ENCODE results near the gene EPB41L1. TPM values are rescaled to one million over a fixed set of nuclear protein-coding genes. Genes with fewer than 3 reads are reported as not detected.

EPB41L1 gene
- total RNA-seq, 1 experiment from 2014 or later = 8.6 TPM

DNA sequence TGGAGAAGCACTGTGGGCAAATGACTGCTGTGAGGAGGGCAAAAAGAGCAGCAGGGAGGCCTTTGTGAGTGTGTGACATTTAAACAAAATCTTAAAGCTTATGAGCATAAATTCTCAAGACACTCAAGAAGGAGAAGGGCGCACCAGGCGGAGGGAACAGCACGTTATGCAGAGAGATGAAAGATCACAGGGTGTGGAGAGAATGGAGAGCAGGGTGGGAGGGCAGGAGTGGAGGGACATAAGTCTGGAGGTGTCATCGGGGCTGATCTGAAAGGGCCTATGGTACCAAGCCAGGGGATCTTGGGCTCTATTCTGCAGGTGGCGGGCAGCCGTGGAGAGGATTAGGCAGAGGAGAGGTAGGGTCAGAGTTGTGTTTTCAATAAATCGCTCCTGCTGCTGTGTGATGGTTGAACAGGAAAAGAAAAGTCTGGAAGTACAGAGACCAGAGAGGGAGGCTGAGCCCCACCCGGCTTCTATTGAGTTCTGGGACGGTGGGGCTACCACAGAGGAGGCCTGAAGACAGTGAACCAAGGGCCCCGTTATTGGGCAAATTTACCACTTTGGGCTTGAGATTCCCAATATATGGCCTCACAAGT is 127.3 kb downstream of the EPB41L1 start:
- DNase-seq (ENCODE audit: low read depth, low spot score) (no peak), ATAC-seq (no peak)
- POLR2A ChIA-PET = no interaction called here
- intact Hi-C loops (cut with micrococcal nuclease; ENCODE audit: unreplicated experiment) (no loop called here), in situ Hi-C loops (cut with HindIII; ENCODE audit: low pct_unique_long_range_greater_than_20kb, low sequenced_read_pairs) (no loop called here)
- Histone ChIP-seq H3K27ac (ENCODE audit: low read length) (no peak overlapping the region), H3K4me1 (ENCODE audit: control insufficient read depth, insufficient read depth, low read length) (no peaks in the 10 kb centered on the region), H3K27me3 (ENCODE audit: control insufficient read depth, insufficient read depth, low read length) (peaks cover 3% of the 10 kb centered on the region; the same call in 1 of the 2 replicates), H3K4me3 (ENCODE audit: low read depth in 2 of 2, low read length in 2 of 2) (no peak overlapping the region), H3K9me3 (ENCODE audit: control insufficient read depth, insufficient read depth, low read depth, low read length) (no peaks in the 10 kb centered on the region), H3K36me3 (ENCODE audit: control insufficient read depth, insufficient read depth, low read length) (no peaks in the 10 kb centered on the region)
- TF ChIP-seq POLR2AphosphoS5 (IDR thresholded peaks at IDR 0.05; ENCODE audit: low read depth, low read length) (no peak), TCF7L2 (IDR thresholded peaks at IDR 0.05; ENCODE audit: low read depth, low read length) (no peak), SIN3A (IDR thresholded peaks at IDR 0.05; ENCODE audit: borderline replicate concordance, insufficient read depth, low read depth, low read length) (no peak)
- TF ChIP-seq, protein P1, sequence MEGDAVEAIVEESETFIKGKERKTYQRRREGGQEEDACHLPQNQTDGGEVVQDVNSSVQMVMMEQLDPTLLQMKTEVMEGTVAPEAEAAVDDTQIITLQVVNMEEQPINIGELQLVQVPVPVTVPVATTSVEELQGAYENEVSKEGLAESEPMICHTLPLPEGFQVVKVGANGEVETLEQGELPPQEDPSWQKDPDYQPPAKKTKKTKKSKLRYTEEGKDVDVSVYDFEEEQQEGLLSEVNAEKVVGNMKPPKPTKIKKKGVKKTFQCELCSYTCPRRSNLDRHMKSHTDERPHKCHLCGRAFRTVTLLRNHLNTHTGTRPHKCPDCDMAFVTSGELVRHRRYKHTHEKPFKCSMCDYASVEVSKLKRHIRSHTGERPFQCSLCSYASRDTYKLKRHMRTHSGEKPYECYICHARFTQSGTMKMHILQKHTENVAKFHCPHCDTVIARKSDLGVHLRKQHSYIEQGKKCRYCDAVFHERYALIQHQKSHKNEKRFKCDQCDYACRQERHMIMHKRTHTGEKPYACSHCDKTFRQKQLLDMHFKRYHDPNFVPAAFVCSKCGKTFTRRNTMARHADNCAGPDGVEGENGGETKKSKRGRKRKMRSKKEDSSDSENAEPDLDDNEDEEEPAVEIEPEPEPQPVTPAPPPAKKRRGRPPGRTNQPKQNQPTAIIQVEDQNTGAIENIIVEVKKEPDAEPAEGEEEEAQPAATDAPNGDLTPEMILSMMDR (IDR thresholded peaks at IDR 0.05) = no peak
- TF ChIP-seq, protein P2, sequence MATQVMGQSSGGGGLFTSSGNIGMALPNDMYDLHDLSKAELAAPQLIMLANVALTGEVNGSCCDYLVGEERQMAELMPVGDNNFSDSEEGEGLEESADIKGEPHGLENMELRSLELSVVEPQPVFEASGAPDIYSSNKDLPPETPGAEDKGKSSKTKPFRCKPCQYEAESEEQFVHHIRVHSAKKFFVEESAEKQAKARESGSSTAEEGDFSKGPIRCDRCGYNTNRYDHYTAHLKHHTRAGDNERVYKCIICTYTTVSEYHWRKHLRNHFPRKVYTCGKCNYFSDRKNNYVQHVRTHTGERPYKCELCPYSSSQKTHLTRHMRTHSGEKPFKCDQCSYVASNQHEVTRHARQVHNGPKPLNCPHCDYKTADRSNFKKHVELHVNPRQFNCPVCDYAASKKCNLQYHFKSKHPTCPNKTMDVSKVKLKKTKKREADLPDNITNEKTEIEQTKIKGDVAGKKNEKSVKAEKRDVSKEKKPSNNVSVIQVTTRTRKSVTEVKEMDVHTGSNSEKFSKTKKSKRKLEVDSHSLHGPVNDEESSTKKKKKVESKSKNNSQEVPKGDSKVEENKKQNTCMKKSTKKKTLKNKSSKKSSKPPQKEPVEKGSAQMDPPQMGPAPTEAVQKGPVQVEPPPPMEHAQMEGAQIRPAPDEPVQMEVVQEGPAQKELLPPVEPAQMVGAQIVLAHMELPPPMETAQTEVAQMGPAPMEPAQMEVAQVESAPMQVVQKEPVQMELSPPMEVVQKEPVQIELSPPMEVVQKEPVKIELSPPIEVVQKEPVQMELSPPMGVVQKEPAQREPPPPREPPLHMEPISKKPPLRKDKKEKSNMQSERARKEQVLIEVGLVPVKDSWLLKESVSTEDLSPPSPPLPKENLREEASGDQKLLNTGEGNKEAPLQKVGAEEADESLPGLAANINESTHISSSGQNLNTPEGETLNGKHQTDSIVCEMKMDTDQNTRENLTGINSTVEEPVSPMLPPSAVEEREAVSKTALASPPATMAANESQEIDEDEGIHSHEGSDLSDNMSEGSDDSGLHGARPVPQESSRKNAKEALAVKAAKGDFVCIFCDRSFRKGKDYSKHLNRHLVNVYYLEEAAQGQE (IDR thresholded peaks at IDR 0.05; ENCODE audit: insufficient read depth in 1 of 2, low read depth in 2 of 2, low read length in 1 of 2) = no peak
- no TSS peak for BruUV-seq (replicated peaks)
- CTCF ChIA-PET = no interaction called here

Other genes with a start within 250 kb of the EPB41L1 start
- 59.6 TPM for gene SCAND1, start 200.2 kb upstream of the EPB41L1 start, total RNA-seq (2021; ENCODE audit: unreplicated experiment)
- 3.7 TPM for gene CNBD2, start 186.2 kb upstream of the EPB41L1 start, total RNA-seq (2021; ENCODE audit: unreplicated experiment)
- 26.1 TPM for gene AAR2, start 81.7 kb downstream of the EPB41L1 start, total RNA-seq (2021; ENCODE audit: unreplicated experiment)
- 52.5 TPM for gene DLGAP4, start 151.6 kb downstream of the EPB41L1 start, total RNA-seq (2021; ENCODE audit: unreplicated experiment)

All from Panc1 (cell line).